H1 (cell line): ENCODE results near the gene CD300E. TPM values are rescaled to one million over a fixed set of nuclear protein-coding genes. Genes with fewer than 3 reads are reported as not detected.

ENCODE experiments used
- polyA plus RNA-seq, 7 experiments: library from polyadenylated mRNA; depleted of rRNA in 3 of 7; stranded (reverse) in 5 of 7; unstranded in 2 of 7; fragments of >200 nt in 5 of 7; fragments of 200-250 nt in 2 of 7; gene quantifications; 1 replicate in 5 of 7; 2 replicates in 1 of 7; 4 replicates in 1 of 7; pipeline versions ENCODE4 v1.2.1 to v1.2.3, GENCODE V29; 2011 to 2013; ENCODE audit warnings: missing spikeins in 2 of 7, mixed read lengths in 2 of 7
- total RNA-seq: library from RNA; stranded (reverse); fragmentation: NEBNext Ultra II Directional; extraction: Animal tissue kit (Norgen Biotek cat#: 25700); gene quantifications from 2 replicates; pipeline ENCODE4 v1.2.1, GENCODE V29; 2021

The CD300E gene
- total and polyA plus RNA-seq, 2 of the 8 experiments (the other 6 are each of a cell fraction or from before 2014, with no cell fraction given), result not detected

Other genes with a start within 250 kb of the CD300E start
- 17.1 and 18.3 TPM in 2 replicates for gene GPRC5C, start 191.7 kb downstream of the CD300E start, total RNA-seq
- gene GPRC5C, start 191.7 kb downstream of the CD300E start, polyA plus RNA-seq (2011; rRNA removed), result 55.8 and 58.7 TPM in 2 replicates
- 0.46 and 0.52 TPM in 2 replicates for gene CD300A, start 157.1 kb downstream of the CD300E start, total RNA-seq
- 1.3 and 1.6 TPM in 2 replicates for gene CD300A, start 157.1 kb downstream of the CD300E start, polyA plus RNA-seq (2011; rRNA removed)
- not detected in 2 replicates for gene CD300LB, start 92.3 kb downstream of the CD300E start, total RNA-seq
- gene CD300LB, start 92.3 kb downstream of the CD300E start, polyA plus RNA-seq (2011; rRNA removed), result not detected in 2 replicates
- gene CD300C, start 77.6 kb downstream of the CD300E start, total RNA-seq, result not detected in 2 replicates
- gene CD300C, start 77.6 kb downstream of the CD300E start, polyA plus RNA-seq (2011; rRNA removed), result not detected in 2 replicates
- not detected in 2 replicates for gene CD300H, start 56.2 kb downstream of the CD300E start, total RNA-seq
- gene CD300H, start 56.2 kb downstream of the CD300E start, polyA plus RNA-seq (2011; rRNA removed), result not detected in 2 replicates
- gene CD300LD, start 31.5 kb downstream of the CD300E start, total RNA-seq, result not detected in 2 replicates
- not detected in 2 replicates for gene CD300LD, start 31.5 kb downstream of the CD300E start, polyA plus RNA-seq (2011; rRNA removed)
- gene CD300LF, start 89.2 kb upstream of the CD300E start, total RNA-seq, result not detected in 2 replicates
- gene CD300LF, start 89.2 kb upstream of the CD300E start, polyA plus RNA-seq (2011; rRNA removed), result not detected in 2 replicates
- gene RAB37, start 113.5 kb upstream of the CD300E start, total RNA-seq, result 5.2 and 5.5 TPM in 2 replicates
- gene RAB37, start 113.5 kb upstream of the CD300E start, polyA plus RNA-seq (2011; rRNA removed), result 6.1 and 6.6 TPM in 2 replicates
- 91.3 and 92.9 TPM in 2 replicates for gene NHERF1, start 124.9 kb upstream of the CD300E start, total RNA-seq
- gene NHERF1, start 124.9 kb upstream of the CD300E start, polyA plus RNA-seq (2011; rRNA removed), result 99.2 and 140 TPM in 2 replicates
- gene NAT9, start 152.6 kb upstream of the CD300E start, total RNA-seq, result 40.6 and 42.7 TPM in 2 replicates
- gene NAT9, start 152.6 kb upstream of the CD300E start, polyA plus RNA-seq (2011; rRNA removed), result 32.3 and 42.4 TPM in 2 replicates
- gene GRIN2C, start 236.1 kb upstream of the CD300E start, total RNA-seq, result 0.07 TPM in 1 of 2 replicates, not detected in the other
- gene GRIN2C, start 236.1 kb upstream of the CD300E start, polyA plus RNA-seq (2011; rRNA removed), result 0.06 and 0.11 TPM in 2 replicates
- 24.2 and 25.6 TPM in 2 replicates for gene FDXR, start 249.3 kb upstream of the CD300E start, total RNA-seq
- 31.4 and 44.0 TPM in 2 replicates for gene FDXR, start 249.3 kb upstream of the CD300E start, polyA plus RNA-seq (2011; rRNA removed)